ENCODE data around the gene C16orf87.

- no peak for TF ChIP-seq CTCF (IDR thresholded peaks at IDR 0.05)
- TF ChIP-seq POLR2A (IDR thresholded peaks at IDR 0.05) = no peak
Observed at GRCh38 chr16:46836534-46837530, 5.9 kb upstream of the C16orf87 start.
